Erythroblast (primary cell): ENCODE data around the gene PPP2R3B.

Experiments used
- GATA1 ChIP-seq: IDR thresholded peaks from 2 replicates; pipeline ENCODE4 v1.6.1; 2011; ENCODE audit warnings: low read depth, mild to moderate bottlenecking, control low read depth, low read length, moderate library complexity
- POLR2A ChIP-seq: IDR thresholded peaks from 2 replicates; pipeline ENCODE4 v1.6.1; 2011; ENCODE audit warnings: mild to moderate bottlenecking, low read length

DNA sequence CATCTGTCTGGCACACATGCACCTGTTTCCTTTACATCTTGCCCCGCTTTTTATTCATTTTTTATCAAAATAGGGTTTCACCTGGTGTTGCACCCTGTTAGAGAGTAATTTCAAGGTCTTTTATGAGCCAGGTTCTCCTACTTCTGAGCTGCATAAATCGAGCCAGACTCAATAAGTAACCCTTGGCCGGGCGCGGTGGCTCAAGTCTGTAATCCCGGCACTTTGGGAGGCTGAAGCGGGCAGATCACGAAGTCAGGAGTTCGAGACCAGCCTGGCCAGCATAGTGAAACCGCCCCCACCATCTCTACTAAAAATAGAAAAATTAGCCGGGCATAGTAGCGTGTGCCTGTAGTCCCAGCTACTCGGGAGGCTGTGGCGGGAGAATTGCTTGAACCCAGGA, 1.0 kb upstream of the PPP2R3B start:
- TF ChIP-seq POLR2A (no peak), GATA1 (no peak)
